NCI-H1417 treated with DMSO at 0.1 percent for 48 hours (cell line): ENCODE data around the gene ZNF28.
"Not testable (repeated sequence)": the region's sequence is repeated elsewhere in the genome, so short reads cannot be mapped to it uniquely, and the experiment has no call there.

Experiments used
- DNase-seq: peaks from one replicate; lab custom pipeline; 2025; lab: John Stamatoyannopoulos, UW

Gene ZNF28

DNA sequence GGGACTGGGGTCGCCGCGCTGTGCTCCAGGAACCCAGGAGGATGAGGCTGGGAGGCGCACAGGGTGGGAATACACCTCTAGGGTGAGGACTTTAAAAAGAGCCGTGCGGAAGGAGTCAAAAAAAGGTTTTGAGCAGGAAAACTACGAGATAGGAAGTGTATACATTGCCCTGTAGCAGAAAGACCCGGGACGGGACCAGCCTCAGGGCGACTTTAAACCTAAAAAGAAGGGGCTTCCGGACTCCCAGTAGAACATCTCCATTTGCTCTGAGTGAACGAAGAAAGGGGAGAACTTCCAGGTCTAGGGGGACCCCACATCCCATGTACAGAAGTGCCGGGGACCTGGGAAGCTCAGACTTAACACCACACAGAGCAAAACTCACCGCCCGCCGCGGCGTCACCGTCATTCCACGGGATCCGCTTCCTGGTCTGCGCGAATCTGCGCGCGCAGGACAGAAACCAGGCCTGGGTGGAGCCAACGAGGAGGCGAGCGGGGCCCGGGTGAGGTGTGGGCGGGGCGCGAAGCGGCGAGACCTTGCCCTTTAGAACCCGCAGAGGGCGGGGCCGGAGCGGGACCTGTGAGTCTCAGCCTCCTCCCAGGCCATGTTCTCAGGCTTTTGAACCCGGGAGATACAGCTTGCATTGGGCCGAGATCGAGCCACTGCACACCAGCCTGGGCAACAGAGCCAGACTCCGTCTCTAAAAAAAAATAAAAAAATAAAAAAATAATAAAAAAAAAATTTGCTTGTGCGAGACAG lies at the start of gene ZNF28:
Gene ZNF28 (minus strand): TSS at position 430 of the 757 bp plus-strand sequence. CDS start 3,675 bp downstream, outside the sequence.
- DNase-seq: peak; percentile 5

DNA sequence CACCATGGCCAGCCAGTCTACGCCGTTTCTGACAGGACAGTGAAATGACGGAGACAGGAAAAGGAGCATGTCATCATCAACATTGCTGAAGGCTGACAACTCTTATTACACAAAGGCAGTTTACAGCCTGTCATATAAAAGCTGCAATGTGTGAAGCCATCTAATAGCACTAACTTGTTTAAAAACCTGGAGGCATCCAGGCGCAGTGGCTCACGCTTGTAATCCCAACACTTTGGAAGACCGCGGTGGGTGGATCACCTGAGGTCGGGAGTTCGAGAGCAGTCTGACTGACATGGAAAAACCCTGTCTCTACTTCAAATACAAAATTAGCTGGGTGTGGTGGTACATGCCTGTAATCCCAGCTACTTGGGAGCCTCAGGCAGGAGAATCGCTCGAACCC lies 46.6 kb upstream of the ZNF28 start:
- not testable (repeated sequence) for DNase-seq

DNA sequence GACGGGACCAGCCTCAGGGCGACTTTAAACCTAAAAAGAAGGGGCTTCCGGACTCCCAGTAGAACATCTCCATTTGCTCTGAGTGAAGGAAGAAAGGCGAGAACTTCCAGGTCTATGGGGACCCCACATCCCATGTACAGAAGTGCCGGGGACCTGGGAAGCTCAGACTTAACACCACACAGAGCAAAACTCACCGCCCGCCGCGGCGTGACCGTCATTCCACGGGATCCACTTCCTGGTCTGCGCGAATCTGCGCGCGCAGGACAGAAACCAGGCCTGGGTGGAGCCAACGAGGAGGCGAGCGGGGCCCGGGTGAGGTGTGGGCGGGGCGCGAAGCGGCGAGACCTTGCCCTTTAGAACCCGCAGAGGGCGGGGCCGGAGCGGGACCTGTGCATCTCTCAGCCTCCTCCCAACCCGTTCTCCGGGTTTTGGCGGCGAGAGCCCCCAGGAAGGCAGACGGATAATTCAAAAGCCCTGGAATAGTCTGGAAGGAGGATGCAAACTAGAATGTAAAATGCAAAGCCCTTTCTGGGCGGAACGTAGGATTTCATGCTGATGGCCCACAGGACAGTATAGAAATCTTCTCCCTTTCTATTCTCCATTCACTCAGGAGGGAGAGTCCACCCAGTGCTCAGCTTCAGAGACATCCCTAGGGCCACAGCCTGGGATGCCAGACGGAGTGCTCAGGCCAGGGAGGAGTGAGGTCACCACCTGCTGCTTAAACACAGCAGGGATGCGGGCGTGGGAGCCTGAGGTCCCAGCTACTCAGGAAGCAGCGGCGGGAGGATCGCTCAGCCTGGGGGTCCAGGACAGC lies 36.2 kb upstream of the ZNF28 start, which contains the start of gene ZNF468:
Gene ZNF468 (minus strand): TSS at position 242 of the 814 bp plus-strand sequence. CDS start 3,347 bp downstream, outside the sequence.
- peak; percentile 4 for DNase-seq

DNA sequence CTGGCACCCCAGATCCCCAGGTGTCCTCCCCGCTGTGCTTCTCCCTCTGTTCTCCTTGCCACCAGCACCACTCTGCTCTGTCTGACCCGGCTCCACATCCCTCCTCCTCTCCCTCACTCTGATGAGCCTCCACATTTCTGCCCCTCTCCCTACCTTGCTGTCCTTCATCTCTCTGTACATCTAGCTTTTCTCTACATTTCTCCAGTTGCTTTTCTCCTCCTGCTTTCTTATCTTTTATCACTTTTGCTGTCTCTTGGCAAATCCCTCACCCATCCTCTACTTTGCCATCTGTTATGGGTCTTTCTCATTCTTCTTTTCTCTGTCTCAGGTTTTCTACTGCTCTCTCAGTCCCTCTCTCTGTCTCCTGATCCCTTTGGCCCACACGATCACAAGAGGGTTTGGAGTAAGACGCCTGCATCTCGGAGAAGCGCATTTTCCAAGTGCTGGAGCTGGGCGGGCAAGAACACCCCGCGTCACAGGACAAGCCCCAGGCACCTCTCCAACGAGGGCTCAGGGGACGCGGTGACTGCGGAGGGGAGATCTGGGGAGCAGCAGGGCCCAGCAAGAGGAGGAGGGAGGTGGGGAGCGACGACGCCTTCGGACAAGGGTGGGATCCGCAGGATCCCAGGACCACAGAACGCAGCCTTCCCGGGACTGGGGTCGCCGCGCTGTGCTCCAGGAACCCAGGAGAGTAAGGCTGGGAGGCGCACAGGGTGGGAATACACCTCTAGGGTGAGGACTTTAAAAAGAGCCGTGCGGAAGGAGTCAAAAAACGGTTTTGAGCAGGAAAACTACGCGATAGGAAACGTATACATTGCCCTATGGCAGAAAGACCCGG lies 35.3 kb upstream of the ZNF28 start:
- DNase-seq: not testable (repeated sequence)

DNA sequence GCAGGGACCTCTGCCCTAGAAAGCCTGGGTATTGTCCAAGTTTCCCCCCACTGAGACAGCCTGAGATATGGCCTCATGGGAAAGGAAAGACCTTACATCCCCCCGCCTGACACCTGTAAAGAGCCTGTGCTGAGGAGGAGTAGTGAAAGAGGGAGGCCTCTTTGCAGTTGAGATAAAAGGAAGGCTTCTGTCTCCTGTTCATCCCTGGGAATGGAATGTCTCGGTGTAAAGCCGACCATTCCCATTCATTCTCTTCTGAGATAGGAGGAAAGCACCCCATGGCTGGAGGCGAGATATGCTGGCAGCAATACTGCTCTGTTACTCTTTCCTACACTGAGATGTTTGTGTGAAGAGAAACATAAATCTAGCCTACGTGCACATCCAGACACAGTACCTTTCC lies 25.9 kb upstream of the ZNF28 start:
- DNase-seq: not testable (repeated sequence)

DNA sequence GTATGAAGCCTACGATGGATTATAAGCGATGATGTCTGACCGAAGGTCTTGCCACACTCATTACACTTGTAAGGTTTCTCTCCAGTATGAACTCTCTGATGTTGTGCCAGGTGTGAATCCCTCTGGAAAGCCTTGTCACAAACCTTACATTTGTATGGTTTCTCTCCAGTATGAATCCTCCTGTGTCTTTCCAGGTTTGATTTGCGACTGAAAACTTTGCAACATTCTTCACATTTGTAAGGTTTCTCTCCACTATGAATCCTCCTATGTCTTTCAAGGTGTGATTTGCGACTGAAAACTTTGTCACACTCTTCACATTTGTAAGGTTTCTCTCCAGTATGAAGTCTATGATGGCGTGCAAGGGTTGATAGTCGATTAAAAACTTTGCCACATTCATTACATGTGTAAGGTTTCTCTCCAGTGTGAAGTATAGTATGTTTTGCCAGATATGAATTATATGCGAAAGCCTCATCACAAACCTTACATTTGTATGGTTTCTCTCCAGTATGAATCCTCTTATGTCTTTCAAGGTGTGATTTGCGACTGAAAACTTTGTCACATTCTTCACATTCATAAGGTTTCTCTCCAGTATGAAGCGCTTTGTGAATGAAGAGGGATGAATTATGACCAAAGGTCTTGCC lies 19.5 kb upstream of the ZNF28 start:
- DNase-seq: not testable (repeated sequence)

DNA sequence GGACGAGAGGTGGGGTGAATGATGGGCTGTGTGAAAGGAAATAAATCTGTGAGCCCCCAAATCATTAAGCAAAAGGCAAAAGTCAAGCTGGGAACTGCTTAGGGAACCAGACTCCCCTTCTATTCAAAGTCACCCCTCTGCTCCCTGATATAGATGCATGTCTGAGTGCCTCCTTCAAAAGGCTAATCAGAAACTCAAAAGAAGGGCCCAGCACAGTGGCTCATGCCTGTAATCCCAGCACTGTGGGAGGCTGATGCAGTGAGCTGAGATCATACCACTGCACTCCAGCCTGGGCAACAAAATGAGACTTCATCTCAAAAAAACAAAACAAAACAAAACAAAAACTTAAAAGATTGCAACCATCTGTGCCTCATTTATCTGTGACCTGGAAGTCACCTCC lies 12.9 kb upstream of the ZNF28 start:
- not testable (repeated sequence) for DNase-seq

DNA sequence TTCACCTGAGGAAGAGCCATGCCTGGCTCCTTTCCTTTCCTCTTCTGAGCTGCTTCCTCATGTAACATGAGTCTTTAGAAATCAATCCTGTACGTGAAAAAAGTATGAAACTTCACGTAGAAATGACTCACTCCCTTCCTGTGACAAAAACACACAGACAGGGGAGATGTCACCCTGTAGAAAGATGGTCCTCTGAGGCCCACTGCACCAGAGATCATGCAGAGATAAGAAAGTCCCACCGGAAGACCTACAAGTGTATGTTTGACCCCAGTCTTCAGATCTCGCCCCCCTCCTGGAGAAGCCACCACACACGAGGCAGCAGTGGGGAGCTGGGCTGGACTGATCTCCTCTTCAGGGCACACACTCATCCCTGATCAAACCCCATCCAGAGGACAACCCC lies 12.1 kb upstream of the ZNF28 start:
- DNase-seq: not testable (repeated sequence)

DNA sequence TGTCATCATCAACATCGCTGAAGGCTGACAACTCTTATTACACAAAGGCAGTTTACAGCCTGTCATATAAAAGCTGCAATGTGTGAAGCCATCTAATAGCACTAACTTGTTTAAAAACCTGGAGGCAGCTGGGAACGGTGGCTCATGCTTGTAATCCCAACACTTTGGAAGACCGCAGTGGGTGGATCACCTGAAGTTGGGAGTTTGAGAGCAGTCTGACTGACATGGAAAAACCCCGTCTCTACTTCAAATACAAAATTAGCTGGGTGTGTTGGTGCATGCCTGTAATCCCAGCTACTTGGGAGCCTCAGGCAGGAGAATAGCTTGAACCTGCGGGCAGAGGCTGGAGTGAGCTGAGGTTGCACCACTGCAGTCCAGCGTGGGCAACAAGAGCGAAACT lies 8.4 kb upstream of the ZNF28 start:
- DNase-seq: not testable (repeated sequence)

DNA sequence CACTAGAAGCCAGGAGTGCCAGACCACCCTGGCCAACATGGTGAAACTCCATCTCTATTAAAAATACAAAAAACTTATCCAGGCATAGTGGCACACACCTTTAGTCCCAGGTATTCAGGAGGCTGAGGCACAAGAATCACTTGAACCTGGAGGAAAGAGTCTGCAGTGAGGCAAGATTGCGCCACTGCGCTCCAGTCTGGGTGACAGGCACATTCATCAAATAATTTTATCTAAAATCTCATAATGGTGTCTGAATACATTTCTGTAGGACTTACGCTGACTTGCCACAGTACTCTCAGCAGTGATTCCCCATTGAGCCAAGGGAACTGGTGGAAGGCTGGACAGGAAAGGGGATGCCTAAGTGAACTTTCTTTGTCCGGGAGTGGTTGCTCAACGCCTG lies 4.3 kb upstream of the ZNF28 start:
- no peak for DNase-seq

DNA sequence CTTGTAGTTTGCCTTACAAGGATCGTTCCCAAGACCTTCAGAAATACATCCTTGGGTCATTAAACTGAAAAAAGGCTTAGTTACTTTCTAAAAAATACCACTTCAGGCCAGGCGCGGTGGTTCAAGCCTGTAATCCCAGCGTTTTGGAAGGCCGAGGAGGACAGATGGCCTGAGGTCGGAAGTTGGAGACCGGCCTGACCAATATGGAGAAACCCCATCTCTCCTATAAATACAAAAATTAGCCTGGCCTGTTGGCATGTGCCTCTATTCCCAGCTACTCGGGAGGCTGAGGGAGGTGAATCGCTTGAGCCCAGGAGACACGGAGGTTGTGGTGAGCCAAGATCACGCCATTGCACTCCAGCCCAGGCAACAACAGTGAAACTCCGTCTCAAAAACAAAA lies 2.2 kb upstream of the ZNF28 start:
- DNase-seq: no peak

DNA sequence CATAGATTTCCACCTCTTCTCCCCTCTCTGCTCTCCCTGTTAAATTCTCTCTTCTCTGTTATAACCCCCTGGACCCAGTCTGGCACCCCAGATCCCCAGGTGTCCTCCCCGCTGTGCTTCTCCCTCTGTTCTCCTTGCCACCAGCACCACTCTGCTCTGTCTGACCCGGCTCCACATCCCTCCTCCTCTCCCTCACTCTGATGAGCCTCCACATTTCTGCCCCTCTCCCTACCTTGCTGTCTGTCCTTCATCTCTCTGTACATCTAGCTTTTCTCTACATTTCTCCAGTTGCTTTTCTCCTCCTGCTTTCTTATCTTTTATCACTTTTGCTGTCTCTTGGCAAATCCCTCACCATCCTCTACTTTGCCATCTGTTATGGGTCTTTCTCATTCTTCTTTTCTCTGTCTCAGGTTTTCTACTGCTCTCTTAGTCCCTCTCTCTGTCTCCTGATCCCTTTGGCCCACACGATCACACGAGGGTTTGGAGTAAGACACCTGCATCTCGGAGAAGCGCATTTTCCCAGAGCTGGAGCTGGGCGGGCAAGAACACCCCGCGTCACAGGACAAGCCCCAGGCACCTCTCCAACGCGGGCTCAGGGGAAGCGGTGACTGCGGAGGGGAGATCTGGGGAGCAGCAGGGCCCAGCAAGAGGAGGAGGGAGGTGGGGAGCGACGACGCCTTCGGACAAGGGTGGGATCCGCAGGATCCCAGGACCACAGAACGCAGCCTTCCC lies 795 bp downstream of the ZNF28 start:
- DNase-seq: not testable (repeated sequence)

DNA sequence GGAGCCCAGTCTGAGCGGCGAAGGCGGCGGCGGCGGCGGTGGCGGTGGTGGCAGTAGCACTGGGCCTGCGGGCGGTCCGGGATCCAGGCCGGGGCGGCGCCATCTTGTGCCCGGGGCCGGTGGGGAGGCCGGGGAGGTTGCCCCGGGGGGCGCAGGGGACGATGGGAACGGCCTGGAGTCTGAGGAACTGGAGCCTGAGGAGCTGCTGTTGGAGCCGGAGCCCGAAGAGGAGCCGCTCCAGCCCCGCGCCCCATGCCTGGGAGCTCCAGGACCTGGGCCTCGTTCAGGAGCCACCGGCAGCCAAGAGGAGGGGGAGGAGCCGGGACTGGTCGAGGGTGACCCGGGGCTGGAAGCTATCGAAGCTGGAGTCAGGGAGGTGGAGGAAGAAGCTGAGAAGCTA lies 11.6 kb downstream of the ZNF28 start:
- DNase-seq: no peak

DNA sequence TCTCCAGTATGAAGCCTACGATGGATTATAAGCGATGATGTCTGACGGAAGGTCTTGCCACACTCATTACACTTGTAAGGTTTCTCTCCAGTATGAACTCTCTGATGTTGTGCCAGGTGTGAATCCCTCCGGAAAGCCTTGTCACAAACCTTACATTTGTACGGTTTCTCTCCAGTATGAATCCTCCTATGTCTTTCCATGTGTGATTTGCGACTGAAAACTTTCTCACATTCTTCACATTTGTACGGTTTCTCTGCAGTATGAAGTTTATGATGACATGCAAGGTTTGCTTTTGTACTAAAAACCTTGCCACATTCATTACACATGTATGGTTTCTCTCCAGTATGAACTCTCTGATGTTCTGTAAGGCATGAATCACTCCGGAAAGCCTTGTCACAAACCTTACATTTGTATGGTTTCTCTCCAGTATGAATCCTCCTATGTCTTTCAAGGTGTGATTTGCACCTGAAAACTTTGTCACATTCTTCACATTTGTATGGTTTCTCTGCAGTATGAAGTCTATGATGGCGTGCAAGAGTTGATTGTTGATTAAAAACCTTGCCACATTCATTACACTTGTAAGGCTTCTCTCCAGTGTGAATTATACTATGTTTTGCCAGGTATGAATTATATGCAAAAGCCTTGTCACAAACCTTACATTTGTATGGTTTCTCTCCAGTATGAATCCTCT lies 21.3 kb downstream of the ZNF28 start:
- not testable (repeated sequence) for DNase-seq

DNA sequence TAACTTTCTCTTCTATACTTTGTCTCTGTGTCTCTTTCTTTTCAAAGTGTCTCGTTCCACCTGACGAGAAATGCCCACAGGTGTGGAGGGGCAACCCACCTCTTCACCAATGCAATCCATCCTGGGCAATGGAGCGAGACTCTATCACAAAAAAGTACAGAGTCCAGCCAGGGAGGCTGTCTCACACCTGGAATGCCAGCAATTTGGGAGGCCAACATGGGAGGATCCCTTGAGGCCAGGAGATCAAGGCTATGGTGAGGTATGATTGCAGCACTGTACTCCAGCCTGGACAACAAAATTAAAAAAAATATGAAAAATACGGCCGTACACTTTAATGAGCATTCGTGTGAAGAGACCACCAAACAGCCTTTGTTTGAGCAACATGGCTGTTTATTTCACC lies 32.0 kb downstream of the ZNF28 start:
- DNase-seq: no peak

DNA sequence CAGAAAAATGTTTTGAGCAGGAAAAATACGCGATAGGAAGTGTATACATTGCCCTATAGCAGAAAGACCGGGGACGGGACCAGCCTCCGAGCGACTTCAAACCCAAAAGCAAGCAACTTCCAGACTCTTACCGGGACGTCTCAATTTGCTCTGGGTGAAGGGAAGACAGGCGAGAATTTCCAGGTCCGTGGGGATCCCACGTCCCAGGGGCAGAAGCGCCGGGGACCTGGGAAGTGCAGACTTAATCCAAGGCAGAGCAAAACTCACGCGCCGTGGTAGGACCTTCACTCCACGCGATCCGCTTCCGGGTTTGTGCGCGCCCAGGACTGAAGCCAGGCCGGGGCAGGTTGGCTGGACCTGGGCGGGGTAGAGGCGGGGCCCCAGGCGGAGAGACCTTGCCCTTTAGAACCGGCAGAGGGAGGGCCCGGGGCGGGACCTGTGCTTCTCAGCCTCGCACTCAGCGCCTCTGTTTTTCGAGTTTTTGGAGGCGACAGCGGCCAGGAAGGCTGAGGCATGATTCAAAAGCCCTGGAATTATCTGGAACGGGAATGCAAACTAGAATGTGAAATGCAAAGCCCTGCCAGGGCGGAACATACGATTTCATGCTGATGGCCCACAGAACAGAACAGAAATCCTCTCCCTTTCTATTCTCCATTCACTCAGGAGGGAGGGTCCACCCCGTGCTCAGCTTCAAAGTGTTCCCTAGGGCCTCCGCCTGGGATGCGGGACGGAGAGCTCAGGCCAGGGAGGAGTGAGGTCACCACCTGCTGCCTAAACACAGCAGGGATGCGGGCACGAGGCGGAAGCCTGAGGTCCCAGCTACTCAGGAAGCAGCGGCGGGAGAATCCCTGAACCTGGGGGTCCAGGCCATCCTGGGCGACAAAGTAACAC lies 34.7 kb downstream of the ZNF28 start, which contains the start of gene ZNF600:
Gene ZNF600 (minus strand): TSS at position 328 of the 891 bp plus-strand sequence. CDS start 7,903 bp downstream, outside the sequence.
- DNase-seq: not testable (repeated sequence)

DNA sequence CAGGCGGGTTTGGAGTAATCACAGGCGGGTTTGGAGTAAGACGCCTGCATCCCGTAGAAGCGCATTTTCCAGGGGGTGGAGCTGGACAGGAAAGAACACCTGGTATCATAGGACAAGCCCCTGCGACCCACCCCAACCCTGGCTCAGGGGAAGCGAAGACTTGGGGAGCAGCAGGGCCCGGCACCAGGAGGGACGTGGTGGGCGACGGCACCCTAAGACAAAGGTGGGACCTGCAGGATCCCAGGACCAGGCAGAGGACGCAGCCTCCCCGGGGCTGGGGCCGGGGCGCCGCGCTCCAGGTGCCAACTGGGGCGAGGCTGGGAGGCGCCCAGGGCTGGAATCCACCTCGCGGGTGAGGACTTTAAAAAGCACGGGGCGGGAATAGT lies 35.4 kb downstream of the ZNF28 start:
- DNase-seq: no peak

DNA sequence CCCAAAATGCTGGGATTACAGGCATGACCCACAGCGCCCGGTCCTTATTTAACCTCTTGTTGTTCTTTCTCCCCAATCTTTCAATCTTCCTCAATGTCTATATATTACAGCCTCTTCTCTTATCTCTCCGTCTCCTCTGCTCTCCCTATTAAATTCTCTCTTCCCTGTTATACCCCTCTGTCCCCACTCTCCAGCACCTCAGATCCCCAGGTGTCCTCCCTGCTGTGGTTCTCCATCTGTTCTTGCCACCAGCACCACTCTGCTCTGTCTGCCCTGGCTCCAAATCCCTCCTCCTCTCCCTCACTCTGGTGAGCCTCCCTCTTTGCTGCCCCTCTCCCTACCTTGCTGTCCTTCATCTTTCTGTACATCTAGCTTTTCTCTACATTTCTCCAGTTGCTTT lies 35.9 kb downstream of the ZNF28 start:
- no peak for DNase-seq

DNA sequence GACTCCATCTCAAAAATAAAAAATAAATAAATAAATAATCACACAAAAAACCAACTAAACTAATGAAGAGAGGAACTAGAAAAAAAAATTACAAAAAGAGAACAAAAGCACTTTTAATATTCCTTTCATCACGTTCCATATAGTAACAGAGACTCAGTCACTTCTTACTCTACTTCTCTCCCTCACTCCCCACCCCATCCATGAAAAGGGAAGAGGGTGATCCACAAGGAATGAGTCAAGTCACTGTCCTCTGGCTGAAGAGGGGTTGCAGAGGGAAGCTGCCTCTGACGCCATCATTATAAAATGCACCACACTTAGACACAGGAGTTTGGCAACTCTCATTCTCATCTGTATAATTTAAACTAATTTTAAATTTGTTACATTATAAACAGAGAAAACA lies 38.6 kb downstream of the ZNF28 start:
- not testable (repeated sequence) for DNase-seq
